Stimulated activated CD8-positive, alpha-beta memory T cell treated with anti-CD3 and anti-CD28 coated beads, Interleukin-4, amount 100 ng/mL, for 24 hours (primary cell): Measurements from ENCODE around the gene PHACTR3.
"Not testable (repeated sequence)": the region's sequence is repeated elsewhere in the genome, so short reads cannot be mapped to it uniquely, and the experiment has no call there.

Experiments used
- DNase-seq: peaks from one replicate; pipeline ENCODE4 v3.0.0-alpha.2; 2020; ENCODE audit warnings: low read depth

Gene PHACTR3

GRCh38 chr20:59829786-59830664 is 225.7 kb downstream of the PHACTR3 start:
- DNase-seq: no peak

GRCh38 chr20:59830665-59831023 is 226.3 kb downstream of the PHACTR3 start:
- no peak for DNase-seq

GRCh38 chr20:59831024-59831915 is 226.9 kb downstream of the PHACTR3 start:
- DNase-seq: no peak

GRCh38 chr20:59831916-59832270 is 227.6 kb downstream of the PHACTR3 start:
- DNase-seq: no peak

GRCh38 chr20:59832406-59833363 is 228.3 kb downstream of the PHACTR3 start:
- DNase-seq: no peak

- DNase-seq: no peak
Measured at GRCh38 chr20:59835057-59835447, 230.7 kb downstream of the PHACTR3 start.

GRCh38 chr20:59835448-59836395 is 231.4 kb downstream of the PHACTR3 start:
- no peak for DNase-seq

- no peak for DNase-seq
Measured at GRCh38 chr20:59836767-59837166, 232.4 kb downstream of the PHACTR3 start.

GRCh38 chr20:59837623-59838394 is 233.5 kb downstream of the PHACTR3 start:
- DNase-seq: no peak

- DNase-seq: no peak
Measured at GRCh38 chr20:59839400-59839799, 235.1 kb downstream of the PHACTR3 start.

GRCh38 chr20:59845472-59845871 is 241.1 kb downstream of the PHACTR3 start:
- no peak for DNase-seq

GRCh38 chr20:59848182-59848581 is 243.8 kb downstream of the PHACTR3 start:
- DNase-seq: no peak

GRCh38 chr20:59850018-59850641 is 245.8 kb downstream of the PHACTR3 start:
- no peak for DNase-seq

- DNase-seq: not testable (repeated sequence)
Measured at GRCh38 chr20:59856526-59856925, 252.2 kb downstream of the PHACTR3 start.

GRCh38 chr20:59856941-59857340 is 252.6 kb downstream of the PHACTR3 start:
- not testable (repeated sequence) for DNase-seq

GRCh38 chr20:59857966-59858365 is 253.6 kb downstream of the PHACTR3 start:
- DNase-seq: no peak

GRCh38 chr20:59858425-59858824 is 254.1 kb downstream of the PHACTR3 start:
- no peak for DNase-seq

GRCh38 chr20:59861401-59861800 is 257.1 kb downstream of the PHACTR3 start:
- no peak for DNase-seq

- DNase-seq: no peak
Measured at GRCh38 chr20:59863058-59863457, 258.7 kb downstream of the PHACTR3 start.
